HAP-1 (cell line): ENCODE results near the gene ACAA2.

Experiments
- DNase-seq, 2 experiments: peaks; one replicate each; pipeline ENCODE4 v3.0.0-alpha.2; 2016 to 2020; ENCODE audit warnings: low spot score in 2 of 2
- H3K27me3 ChIP-seq: fragments of 250-450 bp; sonication (Bioruptor Pico); 2 replicates; pipeline ENCODE4 v1.5.1; 2020; ENCODE audit warnings: low read depth, mild to moderate bottlenecking, moderate library complexity
- H3K36me3 ChIP-seq: fragments of 250-450 bp; sonication (Bioruptor Pico); replicated peaks from 2 replicates; pipeline ENCODE4 v1.5.1; 2020; ENCODE audit warnings: mild to moderate bottlenecking
- H3K4me1 ChIP-seq: fragments of 250-450 bp; sonication (Bioruptor Pico); 2 replicates; pipeline ENCODE4 v1.5.1; 2020; ENCODE audit warnings: mild to moderate bottlenecking
- H3K4me3 ChIP-seq: fragments of 250-450 bp; sonication (Bioruptor Pico); 2 replicates; pipeline ENCODE4 v1.5.1; 2020; ENCODE audit warnings: mild to moderate bottlenecking, moderate library complexity
- H3K9me3 ChIP-seq: fragments of 250-450 bp; sonication (Bioruptor Pico); 2 replicates; pipeline ENCODE4 v1.5.1; 2020; ENCODE audit warnings: mild to moderate bottlenecking, moderate library complexity
- in situ Hi-C: fragments of 300-500 bp; cut with MboI; formaldehyde crosslinking; loops from 3 replicates; pipeline ENCODE4 v1.14.3; 2020; ENCODE audit warnings: low sequenced_read_pairs, inconsistent platforms, mixed read lengths

The ACAA2 gene

GRCh38 chr18:49744376-49745008, 68.8 kb downstream of the ACAA2 start:
- peaks cover 10% of the 10 kb centered on the region for H3K27me3 ChIP-seq
- H3K36me3 ChIP-seq, result no peaks in the 10 kb centered on the region
- H3K4me3 ChIP-seq, result no peak overlapping the region
- no peaks in the 10 kb centered on the region for H3K9me3 ChIP-seq
- DNase-seq, result no peak
- H3K4me1 ChIP-seq, result no peaks in the 10 kb centered on the region
- in situ Hi-C loops, result no loop called here

- DNase-seq, result no peak
- H3K36me3 ChIP-seq, result no peaks in the 10 kb centered on the region
- no peaks in the 10 kb centered on the region for H3K4me1 ChIP-seq
- H3K9me3 ChIP-seq, result no peaks in the 10 kb centered on the region
- no peak overlapping the region for H3K4me3 ChIP-seq
- peaks cover 18% of the 10 kb centered on the region for H3K27me3 ChIP-seq
- in situ Hi-C loops, result no loop called here
Measured at GRCh38 chr18:49743117-49743567, 70.2 kb downstream of the ACAA2 start.

GRCh38 chr18:49742316-49743116, 70.8 kb downstream of the ACAA2 start:
- Histone ChIP-seq H3K4me3 (no peak overlapping the region), H3K36me3 (no peaks in the 10 kb centered on the region), H3K27me3 (peaks cover 18% of the 10 kb centered on the region), H3K4me1 (no peaks in the 10 kb centered on the region), H3K9me3 (no peaks in the 10 kb centered on the region)
- in situ Hi-C loops, result no loop called here
- DNase-seq, result no peak

GRCh38 chr18:49739275-49739674, 74.1 kb downstream of the ACAA2 start:
- Histone ChIP-seq H3K9me3 (no peaks in the 10 kb centered on the region), H3K4me1 (no peaks in the 10 kb centered on the region), H3K36me3 (no peaks in the 10 kb centered on the region), H3K4me3 (no peak overlapping the region), H3K27me3 (peaks cover 21% of the 10 kb centered on the region)
- in situ Hi-C loops, result no loop called here
- DNase-seq, result no peak

- H3K9me3 ChIP-seq, result no peaks in the 10 kb centered on the region
- H3K4me1 ChIP-seq, result no peaks in the 10 kb centered on the region
- DNase-seq, result no peak
- H3K27me3 ChIP-seq, result peaks cover 21% of the 10 kb centered on the region
- no peak overlapping the region for H3K4me3 ChIP-seq
- in situ Hi-C loops, result no loop called here
- no peaks in the 10 kb centered on the region for H3K36me3 ChIP-seq
Measured at GRCh38 chr18:49738721-49739120, 74.6 kb downstream of the ACAA2 start.

- peaks cover 14% of the 10 kb centered on the region for H3K27me3 ChIP-seq
- H3K36me3 ChIP-seq, result no peaks in the 10 kb centered on the region
- H3K4me3 ChIP-seq, result no peak overlapping the region
- DNase-seq, result no peak
- H3K4me1 ChIP-seq, result no peaks in the 10 kb centered on the region
- H3K9me3 ChIP-seq, result no peaks in the 10 kb centered on the region
- in situ Hi-C loops, result no loop called here
Measured at GRCh38 chr18:49734836-49735235, 78.5 kb downstream of the ACAA2 start.

GRCh38 chr18:49733896-49734585, 79.3 kb downstream of the ACAA2 start:
- no peaks in the 10 kb centered on the region for H3K36me3 ChIP-seq
- no peak for DNase-seq
- no peaks in the 10 kb centered on the region for H3K4me1 ChIP-seq
- in situ Hi-C loops, result no loop called here
- no peaks in the 10 kb centered on the region for H3K9me3 ChIP-seq
- peaks cover 6% of the 10 kb centered on the region; the same call in 1 of the 2 replicates for H3K27me3 ChIP-seq
- no peak overlapping the region for H3K4me3 ChIP-seq

- no peak overlapping the region for H3K4me3 ChIP-seq
- no peak for DNase-seq
- no peaks in the 10 kb centered on the region for H3K36me3 ChIP-seq
- no peaks in the 10 kb centered on the region for H3K4me1 ChIP-seq
- H3K27me3 ChIP-seq, result 0 out of 2 replicates have a peak, but pooled peaks cover 3% of the 10 kb centered on the region
- in situ Hi-C loops, result no loop called here
- no peaks in the 10 kb centered on the region for H3K9me3 ChIP-seq
Measured at GRCh38 chr18:49733321-49733720, 80.0 kb downstream of the ACAA2 start.
